Measurements from ENCODE around the gene GRHL3. TPM values are rescaled to one million over a fixed set of nuclear protein-coding genes. Genes with fewer than 3 reads are reported as not detected.

GRHL3 gene
- total RNA-seq, 2 experiments from 2014 or later: not detected

DNA sequence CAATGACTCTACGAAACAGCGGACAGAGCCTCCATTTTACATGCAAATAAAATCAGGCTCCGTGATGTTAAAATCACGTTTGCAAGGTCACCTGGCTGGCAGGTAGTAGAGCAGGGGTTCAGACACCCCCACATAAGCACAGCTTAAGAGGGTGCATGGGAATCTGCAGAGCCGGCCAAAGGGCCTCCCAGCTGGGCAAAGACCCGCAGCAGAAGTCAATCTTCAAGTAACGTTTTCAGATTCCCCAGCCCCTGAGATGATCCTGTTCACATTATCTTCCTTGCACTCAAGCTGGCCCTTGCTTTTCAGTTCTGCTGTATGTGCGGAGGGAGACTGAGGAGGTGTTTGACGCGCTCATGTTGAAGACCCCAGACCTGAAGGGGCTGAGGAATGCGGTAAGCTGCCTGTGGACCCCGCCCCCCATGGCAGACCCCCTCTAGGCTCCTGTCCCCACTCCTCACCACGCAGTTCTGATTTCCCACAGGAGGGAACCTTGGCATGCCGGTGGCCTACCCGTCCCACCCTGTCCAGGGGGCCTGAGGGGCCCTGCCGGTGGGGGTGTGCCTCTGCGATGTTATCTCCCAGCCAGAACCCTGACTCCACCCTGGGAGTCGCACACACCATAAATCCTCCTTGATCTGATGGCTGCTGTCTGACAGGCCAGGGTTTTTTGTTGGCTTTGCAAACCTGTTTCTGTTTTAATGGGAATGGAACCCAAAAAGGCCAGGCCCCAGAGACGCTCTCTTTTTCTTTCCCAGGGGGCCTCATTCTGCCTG, 28.2 kb downstream of the GRHL3 start:
- Mint-ChIP-seq H3K27ac (no peak overlapping the region), H3K4me1 (ENCODE audit: low read depth) (peaks cover 24% of the 10 kb centered on the region), H3K9me3 (no peaks in the 10 kb centered on the region), H3K27me3 (no peaks in the 10 kb centered on the region), H3K4me3 (no peak overlapping the region), H3K36me3 (ENCODE audit: low read depth) (no peaks in the 10 kb centered on the region)
- DNase-seq: no peak
- no peak for ATAC-seq (ENCODE audit: poor library complexity)
- peaks cover 9% of the 10 kb centered on the region for H3K4me1 ChIP-seq (ENCODE audit: insufficient read depth, low read length)
- TF ChIP-seq, protein P1, sequence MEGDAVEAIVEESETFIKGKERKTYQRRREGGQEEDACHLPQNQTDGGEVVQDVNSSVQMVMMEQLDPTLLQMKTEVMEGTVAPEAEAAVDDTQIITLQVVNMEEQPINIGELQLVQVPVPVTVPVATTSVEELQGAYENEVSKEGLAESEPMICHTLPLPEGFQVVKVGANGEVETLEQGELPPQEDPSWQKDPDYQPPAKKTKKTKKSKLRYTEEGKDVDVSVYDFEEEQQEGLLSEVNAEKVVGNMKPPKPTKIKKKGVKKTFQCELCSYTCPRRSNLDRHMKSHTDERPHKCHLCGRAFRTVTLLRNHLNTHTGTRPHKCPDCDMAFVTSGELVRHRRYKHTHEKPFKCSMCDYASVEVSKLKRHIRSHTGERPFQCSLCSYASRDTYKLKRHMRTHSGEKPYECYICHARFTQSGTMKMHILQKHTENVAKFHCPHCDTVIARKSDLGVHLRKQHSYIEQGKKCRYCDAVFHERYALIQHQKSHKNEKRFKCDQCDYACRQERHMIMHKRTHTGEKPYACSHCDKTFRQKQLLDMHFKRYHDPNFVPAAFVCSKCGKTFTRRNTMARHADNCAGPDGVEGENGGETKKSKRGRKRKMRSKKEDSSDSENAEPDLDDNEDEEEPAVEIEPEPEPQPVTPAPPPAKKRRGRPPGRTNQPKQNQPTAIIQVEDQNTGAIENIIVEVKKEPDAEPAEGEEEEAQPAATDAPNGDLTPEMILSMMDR (IDR thresholded peaks at IDR 0.05): no peak
- CTCF ChIA-PET: no interaction called here
- intact Hi-C loops (cut with DNase I, micrococcal nuclease): no loop called here
- peaks cover 0 to 3% of the 10 kb centered on the region in 2 experiments for H3K27me3 ChIP-seq (ENCODE audit: control insufficient read depth in 1 of 2, insufficient read depth in 2 of 2, low read length in 2 of 2)
- no peaks in the 10 kb centered on the region for H3K36me3 ChIP-seq (ENCODE audit: insufficient read depth, low read length)
- POLR2A ChIA-PET: no interaction called here
- H3K9me3 ChIP-seq (ENCODE audit: control insufficient read depth in 1 of 2, insufficient read depth in 1 of 2, low read length in 2 of 2): no peaks in the 10 kb centered on the region
- H3K4me3 ChIP-seq (ENCODE audit: low read length): no peak overlapping the region
- no peak overlapping the region for H3K27ac ChIP-seq (ENCODE audit: low read depth in 1 of 2, low read length in 2 of 2)

DNA sequence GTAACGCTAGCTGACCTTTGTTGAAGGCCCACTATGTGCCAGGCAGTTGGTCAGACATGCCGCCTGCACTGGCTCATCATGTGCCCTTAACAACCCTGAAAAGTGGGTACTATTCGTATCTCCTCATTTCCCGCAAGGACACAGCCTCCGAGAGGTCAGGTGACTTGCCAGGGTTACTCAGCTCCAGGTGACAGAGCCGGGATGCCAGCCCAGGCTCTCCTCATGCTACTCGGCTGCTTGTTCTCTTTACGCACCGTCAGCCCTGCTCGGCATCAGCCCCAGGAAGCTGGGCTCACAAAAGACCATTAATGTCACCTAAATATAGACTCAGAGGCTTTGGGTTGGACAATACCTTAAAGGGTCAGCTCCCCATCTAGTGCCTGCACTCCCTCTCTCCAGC, 29.0 kb downstream of the GRHL3 start:
- ChIA-PET CTCF (no interaction called here), POLR2A (no interaction called here)
- ATAC-seq (ENCODE audit: poor library complexity) (no peak), DNase-seq (no peak)
- TF ChIP-seq, protein P1 (IDR thresholded peaks at IDR 0.05): no peak
- Mint-ChIP-seq H3K4me1 (ENCODE audit: low read depth) (peaks cover 25% of the 10 kb centered on the region), H3K27me3 (no peaks in the 10 kb centered on the region), H3K9me3 (no peaks in the 10 kb centered on the region), H3K4me3 (no peak overlapping the region), H3K27ac (no peak overlapping the region), H3K36me3 (ENCODE audit: low read depth) (no peaks in the 10 kb centered on the region)
- intact Hi-C loops (cut with DNase I, micrococcal nuclease): no loop called here
- Histone ChIP-seq H3K27ac (ENCODE audit: low read depth in 1 of 2, low read length in 2 of 2) (no peak overlapping the region), H3K4me3 (ENCODE audit: low read length) (no peak overlapping the region), H3K27me3 (ENCODE audit: control insufficient read depth in 1 of 2, insufficient read depth in 2 of 2, low read length in 2 of 2) (peaks cover 0 to 3% of the 10 kb centered on the region in 2 experiments), H3K4me1 (ENCODE audit: insufficient read depth, low read length) (peaks cover 10% of the 10 kb centered on the region), H3K36me3 (ENCODE audit: insufficient read depth, low read length) (no peaks in the 10 kb centered on the region), H3K9me3 (ENCODE audit: control insufficient read depth in 1 of 2, insufficient read depth in 1 of 2, low read length in 2 of 2) (no peaks in the 10 kb centered on the region)

DNA sequence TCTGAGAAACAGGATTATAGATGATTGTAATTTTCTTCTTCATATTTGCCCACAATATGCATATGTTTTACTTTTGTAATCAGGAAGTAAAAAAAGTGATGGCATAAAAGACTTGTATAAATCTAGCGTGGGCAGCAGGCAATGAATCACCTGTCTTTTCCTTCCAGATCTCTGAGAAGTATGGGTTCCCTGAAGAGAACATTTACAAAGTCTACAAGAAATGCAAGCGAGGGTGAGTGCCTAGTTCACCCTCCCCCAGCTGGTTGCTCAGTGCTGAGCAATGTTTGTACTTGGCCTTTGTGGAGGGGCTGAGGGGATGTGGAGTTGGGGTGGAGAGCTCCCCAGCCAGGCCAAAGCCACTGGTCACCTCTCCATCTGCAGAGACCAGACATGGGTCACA, 30.7 kb downstream of the GRHL3 start:
- H3K9me3 ChIP-seq (ENCODE audit: control insufficient read depth in 1 of 2, insufficient read depth in 1 of 2, low read length in 2 of 2): no peaks in the 10 kb centered on the region
- ATAC-seq (ENCODE audit: poor library complexity) (no peak), DNase-seq (no peak)
- intact Hi-C loops (cut with DNase I, micrococcal nuclease): no loop called here
- ChIA-PET POLR2A (no interaction called here), CTCF (no interaction called here)
- Mint-ChIP-seq H3K27me3 (no peaks in the 10 kb centered on the region), H3K27ac (no peak overlapping the region), H3K36me3 (ENCODE audit: low read depth) (no peaks in the 10 kb centered on the region), H3K9me3 (no peaks in the 10 kb centered on the region), H3K4me1 (ENCODE audit: low read depth) (peaks cover 25% of the 10 kb centered on the region), H3K4me3 (no peak overlapping the region)
- peaks cover 10% of the 10 kb centered on the region for H3K4me1 ChIP-seq (ENCODE audit: insufficient read depth, low read length)
- peaks cover 0 to 3% of the 10 kb centered on the region in 2 experiments for H3K27me3 ChIP-seq (ENCODE audit: control insufficient read depth in 1 of 2, insufficient read depth in 2 of 2, low read length in 2 of 2)
- no peak overlapping the region for H3K4me3 ChIP-seq (ENCODE audit: low read length)
- TF ChIP-seq, protein P1 (IDR thresholded peaks at IDR 0.05): no peak
- H3K36me3 ChIP-seq (ENCODE audit: insufficient read depth, low read length): no peaks in the 10 kb centered on the region
- no peak overlapping the region for H3K27ac ChIP-seq (ENCODE audit: low read depth in 1 of 2, low read length in 2 of 2)

Data from CD4-positive, alpha-beta T cell (primary cell).